ENCODE results near the gene MYL5. TPM values are rescaled to one million over a fixed set of nuclear protein-coding genes. Genes with fewer than 3 reads are reported as not detected.

Gene MYL5
- total RNA-seq, 1 experiment from 2014 or later, result 11.7 TPM

DNA sequence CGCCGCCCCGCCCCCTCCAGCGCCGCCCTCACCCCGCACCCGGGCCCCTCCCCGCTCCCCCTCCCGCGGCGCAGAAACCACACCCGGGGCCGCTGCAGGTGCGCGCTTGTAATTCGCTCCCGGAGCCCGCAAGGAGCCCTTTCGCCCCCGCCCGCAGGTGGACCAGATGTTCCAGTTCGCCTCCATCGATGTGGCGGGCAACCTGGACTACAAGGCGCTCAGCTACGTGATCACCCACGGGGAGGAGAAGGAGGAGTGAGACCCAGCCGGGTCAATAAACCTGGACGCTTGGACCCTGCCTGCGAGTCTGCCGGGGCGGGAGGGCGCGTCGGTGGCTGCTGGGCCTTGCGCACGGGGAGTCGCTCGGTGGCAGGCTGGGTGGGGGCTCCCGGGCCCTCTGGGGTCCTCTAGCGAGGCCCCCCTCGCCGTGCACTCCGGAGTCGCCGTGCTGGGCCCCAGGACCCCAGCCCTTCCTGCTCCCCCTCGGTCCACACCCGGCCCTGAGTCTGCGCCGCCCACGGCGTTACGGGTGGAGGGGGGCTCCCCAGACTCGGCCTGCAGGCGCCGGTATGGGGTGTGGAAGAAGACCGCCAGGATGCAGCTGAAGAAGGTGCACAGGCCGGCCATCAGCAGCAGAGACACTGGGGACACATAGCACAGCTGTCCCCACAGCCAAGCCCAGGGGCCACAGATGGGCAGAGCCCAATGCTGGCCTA lies 7.6 kb downstream of the MYL5 start:
- peaks cover 4% of the 10 kb centered on the region for H3K4me1 ChIP-seq (ENCODE audit: insufficient read depth, low read length, poor library complexity, severe bottlenecking)
- no peaks in the 10 kb centered on the region for H3K9me3 ChIP-seq (ENCODE audit: low read depth, low read length, poor library complexity, severe bottlenecking)
- no peak overlapping the region for H3K4me3 ChIP-seq (ENCODE audit: low read depth, low read length, poor library complexity, severe bottlenecking)
- intact Hi-C loops (cut with micrococcal nuclease; ENCODE audit: unreplicated experiment), result no loop called here
- no peaks in the 10 kb centered on the region for H3K27me3 ChIP-seq (replicated peaks; ENCODE audit: insufficient read depth, low read depth, low read length, poor library complexity)
- DNase-seq (ENCODE audit: low spot score), result no peak
- no peak overlapping the region for H3K27ac ChIP-seq (ENCODE audit: low read depth, low read length, poor library complexity, severe bottlenecking)
- ChIA-PET CTCF (no interaction called here), POLR2A (ENCODE audit: low non-redundant PET) (no interaction called here)
- H3K36me3 ChIP-seq (ENCODE audit: insufficient read depth, low read length, poor library complexity, severe bottlenecking), result no peaks in the 10 kb centered on the region
- TF ChIP-seq CTCF (conservative IDR thresholded peaks at IDR 0.05; ENCODE audit: low read depth, low read length), result no peak
- TF ChIP-seq EZH2 (IDR thresholded peaks at IDR 0.05; ENCODE audit: borderline replicate concordance, low read depth, low read length, poor library complexity, severe bottlenecking), result no peak
- BruUV-seq (replicated peaks), result no TSS peak

DNA sequence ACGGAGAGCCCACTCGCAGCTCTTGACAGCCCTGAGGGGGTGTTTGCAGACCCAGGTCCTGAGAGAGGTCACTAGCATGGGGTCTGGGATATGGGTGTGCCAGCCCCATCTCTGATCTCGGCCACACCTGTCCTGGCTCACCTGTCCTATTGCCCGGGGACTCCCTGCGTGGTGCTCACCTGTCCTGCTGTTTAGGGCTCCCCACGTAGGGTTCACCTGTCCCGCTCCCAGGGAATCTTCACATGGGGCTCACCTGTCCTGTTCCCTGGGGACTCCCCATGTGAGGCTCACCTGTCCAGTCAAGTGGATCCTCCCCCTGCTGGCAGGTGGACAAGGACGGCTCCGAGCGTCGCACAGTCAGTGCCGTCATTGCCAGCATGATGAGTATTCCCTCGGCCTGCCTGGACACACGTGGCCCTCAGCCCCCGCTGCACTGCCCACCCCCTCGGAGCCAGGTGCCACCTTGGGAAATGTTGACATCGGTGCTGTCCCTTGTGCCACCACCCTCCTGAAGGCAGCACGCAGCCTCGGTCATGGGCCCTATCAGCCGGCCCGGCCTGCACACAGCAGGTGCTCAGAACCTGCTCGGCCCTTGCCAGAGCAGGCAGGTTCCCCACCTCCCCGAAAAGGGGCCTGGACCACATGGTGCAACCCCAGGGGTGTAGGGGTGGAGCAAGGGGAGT lies 8.3 kb downstream of the MYL5 start:
- intact Hi-C loops (cut with micrococcal nuclease; ENCODE audit: unreplicated experiment), result no loop called here
- DNase-seq (ENCODE audit: low spot score), result no peak
- no peaks in the 10 kb centered on the region for H3K27me3 ChIP-seq (replicated peaks; ENCODE audit: insufficient read depth, low read depth, low read length, poor library complexity)
- CTCF ChIA-PET, result no interaction called here
- no peak overlapping the region for H3K27ac ChIP-seq (ENCODE audit: low read depth, low read length, poor library complexity, severe bottlenecking)
- no TSS peak for BruUV-seq (replicated peaks)
- H3K4me1 ChIP-seq (ENCODE audit: insufficient read depth, low read length, poor library complexity, severe bottlenecking), result peaks cover 4% of the 10 kb centered on the region
- TF ChIP-seq CTCF (conservative IDR thresholded peaks at IDR 0.05; ENCODE audit: low read depth, low read length), result no peak
- no peak for TF ChIP-seq EZH2 (IDR thresholded peaks at IDR 0.05; ENCODE audit: borderline replicate concordance, low read depth, low read length, poor library complexity, severe bottlenecking)
- H3K4me3 ChIP-seq (ENCODE audit: low read depth, low read length, poor library complexity, severe bottlenecking), result no peak overlapping the region
- no peaks in the 10 kb centered on the region for H3K9me3 ChIP-seq (ENCODE audit: low read depth, low read length, poor library complexity, severe bottlenecking)
- H3K36me3 ChIP-seq (ENCODE audit: insufficient read depth, low read length, poor library complexity, severe bottlenecking), result no peaks in the 10 kb centered on the region
- POLR2A ChIA-PET (ENCODE audit: low non-redundant PET), result no interaction called here

DNA sequence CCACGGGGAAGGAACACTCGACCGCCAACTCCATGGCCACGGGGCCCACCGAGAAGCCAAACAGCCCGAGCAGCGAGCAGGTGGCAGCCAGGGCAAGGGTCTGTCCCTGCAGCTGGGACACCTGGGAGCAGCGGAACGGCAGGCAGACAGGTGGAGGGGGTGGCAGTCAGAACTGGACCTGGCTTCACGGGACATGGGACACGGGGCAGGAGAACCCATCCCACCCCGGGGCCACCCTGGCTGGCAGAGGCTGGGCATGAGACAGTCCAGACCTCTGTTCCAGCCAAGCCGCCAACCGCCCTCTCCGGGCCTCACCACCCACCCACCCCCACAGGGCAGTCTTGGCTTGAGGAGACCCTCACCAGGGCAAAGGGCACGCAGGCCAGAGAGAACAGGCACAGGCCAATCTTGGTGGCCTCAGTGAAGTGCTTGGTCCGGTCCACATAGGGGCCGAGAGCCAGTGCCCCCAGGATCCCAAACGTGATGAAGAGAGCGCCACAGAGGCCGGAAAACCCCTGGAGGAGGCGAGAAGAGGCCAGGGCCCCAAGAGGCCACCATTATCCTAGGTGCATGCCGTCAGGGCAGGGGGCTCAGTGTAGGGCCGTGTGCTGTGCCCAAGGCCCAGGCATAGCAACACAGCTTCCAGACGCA lies 9.0 kb downstream of the MYL5 start:
- Histone ChIP-seq H3K36me3 (ENCODE audit: insufficient read depth, low read length, poor library complexity, severe bottlenecking) (no peaks in the 10 kb centered on the region), H3K27me3 (replicated peaks; ENCODE audit: insufficient read depth, low read depth, low read length, poor library complexity) (no peaks in the 10 kb centered on the region), H3K9me3 (ENCODE audit: low read depth, low read length, poor library complexity, severe bottlenecking) (no peaks in the 10 kb centered on the region), H3K27ac (ENCODE audit: low read depth, low read length, poor library complexity, severe bottlenecking) (peak overlapping the region; percentile 22), H3K4me3 (ENCODE audit: low read depth, low read length, poor library complexity, severe bottlenecking) (no peak overlapping the region), H3K4me1 (ENCODE audit: insufficient read depth, low read length, poor library complexity, severe bottlenecking) (peaks cover 4% of the 10 kb centered on the region)
- POLR2A ChIA-PET (ENCODE audit: low non-redundant PET), result no interaction called here
- intact Hi-C loops (cut with micrococcal nuclease; ENCODE audit: unreplicated experiment), result no loop called here
- TF ChIP-seq EZH2 (IDR thresholded peaks at IDR 0.05; ENCODE audit: borderline replicate concordance, low read depth, low read length, poor library complexity, severe bottlenecking), result no peak
- no peak for TF ChIP-seq CTCF (conservative IDR thresholded peaks at IDR 0.05; ENCODE audit: low read depth, low read length)
- no peak for DNase-seq (ENCODE audit: low spot score)
- CTCF ChIA-PET, result interaction anchor here (0.6 to 1.0 kb wide), 7 partner anchors 11 to 562 kb away, joined by 3 to 4 read pairs (median 3); no protein-coding TSS in a partner anchor
- BruUV-seq (replicated peaks), result no TSS peak

Measured in A673 (cell line).